Suprapubic skin (tissue), 4 donors: ENCODE results near the gene OSBPL9. TPM values are rescaled to one million over a fixed set of nuclear protein-coding genes. Genes with fewer than 3 reads are reported as not detected.
A peak's percentile ranks its signal among the peaks of the same experiment; 100 is the strongest.

Experiments used
- DNase-seq, 2 donors: peaks; one replicate each; pipeline ENCODE4 v3.0.0-alpha.2; 2019; ENCODE audit warnings: low spot score in 2 of 2
- H3K27ac ChIP-seq: fragments of 200-600 bp; sonication (generic); one replicate; pipeline ENCODE4 v1.5.1; 2019
- H3K27me3 ChIP-seq: fragments of 200-600 bp; sonication (generic); one replicate; pipeline ENCODE4 v1.5.1; 2019
- H3K36me3 ChIP-seq: fragments of 200-600 bp; sonication (generic); one replicate; pipeline ENCODE4 v1.5.1; 2019
- H3K4me1 ChIP-seq: fragments of 200-600 bp; sonication (generic); one replicate; pipeline ENCODE4 v1.5.1; 2019
- H3K4me3 ChIP-seq: fragments of 200-600 bp; sonication (generic); one replicate; pipeline ENCODE4 v1.5.1; 2019; ENCODE audit warnings: mild to moderate bottlenecking
- H3K9me3 ChIP-seq: fragments of 200-600 bp; sonication (generic); one replicate; pipeline ENCODE4 v1.5.1; 2019
- EP300 ChIP-seq: sonication (generic); formaldehyde crosslinking; IDR thresholded peaks from one replicate; pipeline ENCODE4 v1.6.1; 2017; ENCODE audit warnings: antibody characterized with exemption
- POLR2A ChIP-seq, 2 donors: fragments of 450-650 bp; IDR thresholded peaks; one replicate each; pipeline ENCODE4 v1.6.1; 2017; ENCODE audit warnings: antibody characterized with exemption in 2 of 2, mild to moderate bottlenecking in 2 of 2, moderate library complexity in 2 of 2
- POLR2AphosphoS5 ChIP-seq, 3 donors: sonication (generic); formaldehyde crosslinking; IDR thresholded peaks; one replicate each; pipeline ENCODE4 v1.6.1; 2017; ENCODE audit warnings: antibody characterized with exemption in 3 of 3
- WGBS: methylation state at CpG from one replicate; pipeline ENCODE4 v1.1.5; 2018; 5-methylcytosine and 5-hydroxymethylcytosine counted together
- total RNA-seq, 4 donors: library from RNA; depleted of rRNA; stranded (reverse); fragments of >200 nt; gene quantifications; one replicate each; pipeline ENCODE4 v1.1.0, GENCODE V29; 2016
- TF ChIP-seq, protein P1 (sequence below), 2 donors: fragments of 200-600 bp in 1 of 2; fragments of 450-650 bp in 1 of 2; sonication (generic) in 1 of 2; IDR thresholded peaks; one replicate each; pipeline ENCODE4 v1.5.1; 2016 to 2019; ENCODE audit warnings: antibody characterized with exemption in 2 of 2, mild to moderate bottlenecking in 1 of 2, moderate library complexity in 1 of 2

The OSBPL9 gene
- total RNA-seq, 4 donors from 2014 or later = 49.7 to 166 (median 90.4) TPM

DNA sequence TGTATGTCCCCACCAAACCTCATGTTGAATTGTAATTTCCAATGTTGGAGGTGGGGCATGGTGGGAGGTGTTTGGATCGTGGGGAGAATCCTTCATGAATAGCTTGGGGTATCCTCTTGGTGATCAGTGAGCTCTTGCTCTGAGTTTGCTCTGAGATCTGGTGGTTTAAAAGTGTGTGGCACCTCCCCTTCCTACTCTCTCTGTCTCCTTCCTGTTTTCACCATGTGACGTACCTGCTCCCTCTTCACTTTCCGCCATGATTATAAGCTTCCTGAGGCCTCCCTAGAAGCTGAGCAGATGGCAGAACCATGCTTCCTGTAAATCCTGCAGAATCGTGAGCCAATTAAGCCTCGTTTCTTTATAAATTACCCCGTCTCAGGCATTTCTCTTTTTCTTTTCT, 40.0 kb upstream of the OSBPL9 start:
- Histone ChIP-seq H3K9me3 (no peaks in the 10 kb centered on the region), H3K4me1 (no peaks in the 10 kb centered on the region), H3K36me3 (no peaks in the 10 kb centered on the region), H3K27me3 (no peaks in the 10 kb centered on the region), H3K4me3 (no peak overlapping the region), H3K27ac (no peak overlapping the region)
- TF ChIP-seq EP300 (no peak), POLR2AphosphoS5 (IDR thresholded peaks at IDR 0.05) (no peak), POLR2A (IDR thresholded peaks at IDR 0.05) (no peak)
- TF ChIP-seq, protein P1, sequence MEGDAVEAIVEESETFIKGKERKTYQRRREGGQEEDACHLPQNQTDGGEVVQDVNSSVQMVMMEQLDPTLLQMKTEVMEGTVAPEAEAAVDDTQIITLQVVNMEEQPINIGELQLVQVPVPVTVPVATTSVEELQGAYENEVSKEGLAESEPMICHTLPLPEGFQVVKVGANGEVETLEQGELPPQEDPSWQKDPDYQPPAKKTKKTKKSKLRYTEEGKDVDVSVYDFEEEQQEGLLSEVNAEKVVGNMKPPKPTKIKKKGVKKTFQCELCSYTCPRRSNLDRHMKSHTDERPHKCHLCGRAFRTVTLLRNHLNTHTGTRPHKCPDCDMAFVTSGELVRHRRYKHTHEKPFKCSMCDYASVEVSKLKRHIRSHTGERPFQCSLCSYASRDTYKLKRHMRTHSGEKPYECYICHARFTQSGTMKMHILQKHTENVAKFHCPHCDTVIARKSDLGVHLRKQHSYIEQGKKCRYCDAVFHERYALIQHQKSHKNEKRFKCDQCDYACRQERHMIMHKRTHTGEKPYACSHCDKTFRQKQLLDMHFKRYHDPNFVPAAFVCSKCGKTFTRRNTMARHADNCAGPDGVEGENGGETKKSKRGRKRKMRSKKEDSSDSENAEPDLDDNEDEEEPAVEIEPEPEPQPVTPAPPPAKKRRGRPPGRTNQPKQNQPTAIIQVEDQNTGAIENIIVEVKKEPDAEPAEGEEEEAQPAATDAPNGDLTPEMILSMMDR (IDR thresholded peaks at IDR 0.05) = no peak
- DNase-seq = no peak
- WGBS = 92% methylated on average over 6 of the region's 6 CpGs

DNA sequence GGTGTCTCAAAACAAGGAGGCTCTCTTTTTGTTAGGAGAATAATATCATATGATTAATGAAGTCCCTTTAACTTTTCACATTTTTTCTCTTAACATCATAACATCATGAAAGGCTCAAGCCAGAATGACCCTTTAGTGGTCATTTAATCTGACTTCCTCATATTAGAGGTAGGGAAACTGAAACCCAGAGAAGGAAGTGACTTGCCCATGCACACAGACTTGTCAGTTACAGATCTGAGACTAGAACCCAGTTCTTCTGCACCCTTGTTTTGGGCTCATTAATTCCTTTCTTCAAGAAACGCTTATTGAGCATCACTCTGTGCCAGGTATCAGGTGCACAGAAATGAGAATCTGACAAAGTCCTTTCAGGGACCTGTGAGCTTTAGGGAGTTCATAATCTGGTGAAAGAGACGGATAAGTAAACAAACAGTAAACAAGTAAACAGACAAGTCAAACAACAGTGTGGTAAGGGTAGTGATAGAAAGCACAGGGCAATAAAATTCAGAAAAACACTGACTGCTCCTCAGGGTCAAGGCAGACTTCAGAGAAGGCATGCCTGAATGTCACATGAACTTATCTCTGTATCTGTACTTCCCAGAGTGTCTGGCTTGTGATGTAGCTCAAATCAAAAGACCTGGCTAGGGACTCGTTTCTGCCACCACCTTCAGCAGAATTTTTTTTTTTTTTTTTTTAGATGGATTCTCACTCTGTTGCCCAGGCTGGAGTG, 38.3 kb upstream of the OSBPL9 start:
- no peak for DNase-seq
- peaks cover 6% of the 10 kb centered on the region for H3K4me1 ChIP-seq
- H3K36me3 ChIP-seq = no peaks in the 10 kb centered on the region
- WGBS = 52% methylated on average over 3 of the region's 3 CpGs
- no peak overlapping the region for H3K4me3 ChIP-seq
- H3K9me3 ChIP-seq = no peaks in the 10 kb centered on the region
- TF ChIP-seq EP300 (no peak), POLR2A (IDR thresholded peaks at IDR 0.05) (no peak), POLR2AphosphoS5 (IDR thresholded peaks at IDR 0.05) (no peak)
- TF ChIP-seq, protein P1 (IDR thresholded peaks at IDR 0.05) = no peak
- no peak overlapping the region for H3K27ac ChIP-seq
- no peaks in the 10 kb centered on the region for H3K27me3 ChIP-seq

DNA sequence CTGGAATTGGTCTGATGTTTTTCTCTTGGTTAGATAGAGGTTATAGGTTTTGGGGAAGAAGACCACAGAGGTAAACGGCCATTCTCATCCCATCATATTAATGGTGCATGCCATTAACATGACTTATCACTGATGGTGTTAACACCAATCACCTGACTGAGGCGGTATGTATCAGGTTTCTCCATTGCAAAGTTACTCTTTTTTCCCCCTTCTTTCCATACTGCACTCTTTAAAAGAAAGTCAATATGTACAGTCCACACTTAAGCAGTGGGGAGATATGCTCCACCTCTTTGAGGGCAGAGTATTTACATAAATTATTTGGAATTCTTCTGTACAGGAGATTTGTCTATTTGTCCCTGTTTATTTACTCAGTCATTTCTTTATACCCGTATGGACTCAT, 35.7 kb upstream of the OSBPL9 start:
- Histone ChIP-seq H3K9me3 (no peaks in the 10 kb centered on the region), H3K36me3 (no peaks in the 10 kb centered on the region), H3K27me3 (no peaks in the 10 kb centered on the region), H3K27ac (no peak overlapping the region), H3K4me3 (no peak overlapping the region), H3K4me1 (peaks cover 12% of the 10 kb centered on the region)
- 91% methylated on average over 3 of the region's 3 CpGs for WGBS
- no peak for DNase-seq
- no peak for TF ChIP-seq POLR2AphosphoS5 (IDR thresholded peaks at IDR 0.05)
- TF ChIP-seq EP300 = no peak
- TF ChIP-seq, protein P1 (IDR thresholded peaks at IDR 0.05) = no peak
- no peak for TF ChIP-seq POLR2A (IDR thresholded peaks at IDR 0.05)

DNA sequence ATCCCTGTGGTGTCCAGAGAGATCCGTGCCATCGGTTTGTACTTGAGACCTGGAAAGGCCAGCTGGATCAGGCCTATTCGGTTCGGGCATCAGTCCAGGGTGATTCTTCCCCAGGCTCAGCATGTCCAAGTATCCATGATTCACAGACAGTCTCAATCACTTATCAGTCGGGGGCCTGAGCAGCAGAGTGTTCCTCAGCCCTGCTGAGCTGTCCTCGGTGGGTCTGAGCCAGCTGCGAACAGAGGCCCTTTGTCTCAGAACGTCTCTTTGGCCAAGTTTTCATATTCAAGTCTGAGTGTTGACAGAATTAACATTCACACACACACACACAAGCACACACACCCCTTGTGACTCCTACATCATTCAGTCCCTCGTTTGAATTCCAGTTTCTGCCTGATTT, 33.4 kb upstream of the OSBPL9 start:
- Histone ChIP-seq H3K36me3 (no peaks in the 10 kb centered on the region), H3K27me3 (no peaks in the 10 kb centered on the region), H3K4me3 (no peak overlapping the region), H3K9me3 (no peaks in the 10 kb centered on the region), H3K27ac (peak overlapping the region; percentile 58), H3K4me1 (peaks cover 12% of the 10 kb centered on the region)
- TF ChIP-seq EP300 (no peak), POLR2AphosphoS5 (IDR thresholded peaks at IDR 0.05) (peak in 1 of 3 donors; percentile 25)
- peak; percentile 62 to 81 for DNase-seq
- 59% methylated on average over 9 of the region's 9 CpGs for WGBS

DNA sequence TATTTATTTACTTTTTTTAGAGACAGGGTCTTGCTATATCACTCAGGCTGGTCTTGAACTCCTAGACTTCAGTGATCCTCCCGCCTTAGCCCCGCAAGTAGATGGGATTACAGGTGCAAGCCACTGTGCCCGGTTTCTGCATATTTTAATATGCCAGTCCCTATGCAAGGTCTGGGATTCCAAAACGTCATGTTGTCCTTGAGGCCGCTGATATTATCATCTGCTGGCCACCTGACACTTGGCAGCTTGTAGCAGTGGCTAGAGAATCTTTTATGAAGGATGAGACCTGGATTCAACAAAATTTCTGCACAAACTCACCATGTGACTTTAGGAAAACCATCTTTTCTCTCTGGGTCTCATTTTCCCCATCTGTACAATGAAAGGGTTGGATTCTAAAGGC, 32.9 kb upstream of the OSBPL9 start:
- WGBS = 87% methylated on average over 5 of the region's 5 CpGs
- peaks cover 12% of the 10 kb centered on the region for H3K4me1 ChIP-seq
- TF ChIP-seq EP300 = no peak
- TF ChIP-seq, protein P1 (IDR thresholded peaks at IDR 0.05) = no peak
- no peak for TF ChIP-seq POLR2AphosphoS5 (IDR thresholded peaks at IDR 0.05)
- no peak for TF ChIP-seq POLR2A (IDR thresholded peaks at IDR 0.05)
- H3K36me3 ChIP-seq = no peaks in the 10 kb centered on the region
- no peak for DNase-seq
- H3K27ac ChIP-seq = peak overlapping the region; percentile 58
- no peak overlapping the region for H3K4me3 ChIP-seq
- H3K9me3 ChIP-seq = no peaks in the 10 kb centered on the region
- H3K27me3 ChIP-seq = no peaks in the 10 kb centered on the region
